GM13976 (cell line): Measurements from ENCODE around the gene HSP90AB1.

Experiments
- DNase-seq: peaks from one replicate; pipeline ENCODE4 v3.0.0; 2012; ENCODE audit warnings: low spot score
- CTCF ChIP-seq: IDR thresholded peaks from 2 replicates; pipeline ENCODE4 v1.5.1; 2012; ENCODE audit warnings: borderline replicate concordance, mild to moderate bottlenecking; ENCODE audit not compliant: insufficient read depth; ENCODE audit errors: extremely low read depth, missing control alignments, control extremely low read depth
- in situ Hi-C: fragments of 300-500 bp; cut with MboI; formaldehyde crosslinking; loops from one replicate; pipeline ENCODE4 v1.12.0; 2022; ENCODE audit warnings: low sequenced_read_pairs, mixed read lengths, inconsistent platforms; ENCODE audit not compliant: unreplicated experiment

Gene HSP90AB1

GRCh38 chr6:44226368-44227147 lies 20.3 kb upstream of the HSP90AB1 start:
- no peak for TF ChIP-seq CTCF
- DNase-seq = peak; percentile 12

GRCh38 chr6:44227148-44227793 lies 19.6 kb upstream of the HSP90AB1 start:
- DNase-seq = peak; percentile 9
- in situ Hi-C loops = no loop called here
- no peak for TF ChIP-seq CTCF

More at GRCh38 chr6:44226368-44227147, 20.3 kb upstream of the HSP90AB1 start:
- in situ Hi-C loops = no loop called here

GRCh38 chr6:44228031-44228430 lies 18.9 kb upstream of the HSP90AB1 start:
- peak; percentile 12 for DNase-seq
- in situ Hi-C loops = no loop called here
- no peak for TF ChIP-seq CTCF

- in situ Hi-C loops = no loop called here
Observed at GRCh38 chr6:44228433-44228832, 18.5 kb upstream of the HSP90AB1 start.

GRCh38 chr6:44228836-44229235 lies 18.1 kb upstream of the HSP90AB1 start:
- TF ChIP-seq CTCF = no peak
- DNase-seq = peak; percentile 9
- in situ Hi-C loops = no loop called here

More at GRCh38 chr6:44228433-44228832, 18.5 kb upstream of the HSP90AB1 start:
- no peak for TF ChIP-seq CTCF
- no peak for DNase-seq

- no peak for DNase-seq
- TF ChIP-seq CTCF = no peak
- in situ Hi-C loops = loop anchor here (5.0 kb wide), 1 partner anchor 57 kb away; no protein-coding TSS in a partner anchor
Observed at GRCh38 chr6:44229376-44230033, 17.4 kb upstream of the HSP90AB1 start.
